Measurements from ENCODE around the gene ARID5B.
"Not testable (repeated sequence)": the region's sequence is repeated elsewhere in the genome, so short reads cannot be mapped to it uniquely, and the experiment has no call there.

Gene ARID5B

DNA sequence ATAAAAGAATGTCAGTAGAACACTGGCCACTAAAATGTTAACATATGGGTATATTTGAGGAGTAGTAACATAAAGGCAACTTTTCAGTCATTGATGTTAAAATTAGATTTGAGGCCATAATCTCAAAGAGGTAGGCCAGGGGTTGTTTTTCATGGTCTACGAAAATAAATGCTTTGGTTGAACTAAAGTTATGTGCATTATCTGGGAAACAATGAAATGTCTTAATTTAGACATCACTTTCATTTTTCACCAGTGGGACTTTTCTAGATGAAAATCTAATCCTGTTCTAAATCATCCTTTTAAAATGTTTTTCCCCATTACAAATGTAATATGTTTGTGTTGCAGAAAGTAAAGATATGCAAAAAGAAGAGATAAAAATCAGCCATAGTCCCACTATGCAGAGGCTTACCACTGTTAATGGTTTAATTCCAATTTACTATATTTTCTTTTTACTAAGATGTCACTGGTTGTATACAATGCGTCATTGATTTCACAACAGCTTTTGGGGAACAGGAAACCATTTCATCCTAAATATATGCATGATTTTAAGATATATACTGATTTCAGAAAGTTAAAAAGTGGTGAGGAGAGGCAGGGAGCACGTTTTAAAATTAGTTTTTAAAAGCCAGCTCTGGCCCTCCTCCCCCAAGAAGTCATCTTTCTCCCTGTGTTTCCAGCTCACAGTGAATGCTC, 64.3 kb downstream of the ARID5B start:
- no peak for DNase-seq (ENCODE audit: low spot score)

DNA sequence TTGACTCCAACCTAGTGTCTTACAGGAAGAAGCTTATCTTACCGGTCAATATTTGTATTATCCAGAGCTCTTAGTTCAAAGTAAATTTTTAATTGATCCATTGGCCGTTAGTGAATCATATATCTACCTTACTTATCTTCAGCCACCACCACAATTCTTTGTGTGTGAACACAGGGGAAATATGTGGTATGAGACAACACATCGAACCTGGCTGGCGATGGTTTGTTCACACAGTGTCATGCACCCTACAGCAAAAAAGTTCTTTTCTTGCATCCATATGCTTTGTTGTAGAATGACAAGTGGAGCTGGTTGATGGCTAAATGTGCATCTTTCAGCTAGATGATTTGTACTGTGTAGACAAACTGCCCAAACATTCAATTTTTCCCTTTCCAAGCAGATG, 65.8 kb downstream of the ARID5B start:
- DNase-seq (ENCODE audit: low spot score), result no peak

DNA sequence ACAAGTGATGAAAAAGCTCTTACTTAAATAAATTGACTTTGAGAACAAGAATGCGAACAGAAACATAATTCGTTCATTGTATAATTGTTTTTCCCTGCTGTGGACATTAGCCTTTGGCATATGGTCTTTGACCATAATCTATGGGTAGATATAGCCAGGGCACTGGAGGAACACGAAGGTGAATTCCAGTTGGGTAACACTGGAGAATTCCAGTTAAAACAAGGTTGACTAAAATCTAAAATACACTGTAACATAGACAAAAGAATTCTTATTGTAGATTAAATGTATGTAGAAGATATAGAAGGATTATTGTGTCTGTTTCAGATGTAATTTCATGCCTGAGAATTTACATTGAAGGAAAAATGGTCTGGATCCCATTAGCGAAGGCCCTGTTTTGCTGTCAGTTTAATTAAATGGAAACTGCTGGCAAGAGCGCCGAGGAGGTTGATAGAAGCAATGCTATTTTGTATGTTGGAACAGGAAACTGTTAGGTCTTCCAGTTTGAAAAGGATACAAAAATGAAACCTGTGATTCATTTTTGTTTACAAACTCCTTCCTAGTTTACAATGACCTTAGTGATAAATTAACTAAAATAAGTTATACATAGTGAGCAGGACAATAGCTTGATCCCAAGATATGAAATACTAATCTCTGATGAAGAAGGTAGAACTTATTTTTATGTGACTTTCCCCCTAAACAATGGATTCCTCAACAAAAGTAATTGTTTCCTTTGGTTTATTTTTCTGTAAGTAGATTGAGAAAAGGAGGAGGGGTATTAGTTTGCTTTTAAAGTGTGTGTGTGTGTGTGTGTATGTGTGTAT, 68.9 kb downstream of the ARID5B start:
- no peak for DNase-seq (ENCODE audit: low spot score)

DNA sequence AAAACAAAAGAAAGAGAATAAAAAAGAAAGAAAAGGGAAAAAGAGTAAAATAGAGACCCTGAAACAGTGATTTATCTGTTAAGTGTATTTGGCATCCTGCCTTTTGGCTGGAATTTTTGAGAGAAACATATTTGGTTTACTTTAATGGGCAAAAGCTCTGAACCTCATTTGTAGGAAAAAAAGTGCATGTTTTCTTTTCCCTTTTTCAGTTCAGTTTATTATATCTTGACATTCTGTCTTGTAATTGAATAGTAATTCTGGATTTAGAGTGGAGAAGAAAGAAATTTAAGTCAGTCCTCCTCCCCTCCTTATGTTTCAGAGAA, 69.5 kb downstream of the ARID5B start:
- no peak for DNase-seq (ENCODE audit: low spot score)

DNA sequence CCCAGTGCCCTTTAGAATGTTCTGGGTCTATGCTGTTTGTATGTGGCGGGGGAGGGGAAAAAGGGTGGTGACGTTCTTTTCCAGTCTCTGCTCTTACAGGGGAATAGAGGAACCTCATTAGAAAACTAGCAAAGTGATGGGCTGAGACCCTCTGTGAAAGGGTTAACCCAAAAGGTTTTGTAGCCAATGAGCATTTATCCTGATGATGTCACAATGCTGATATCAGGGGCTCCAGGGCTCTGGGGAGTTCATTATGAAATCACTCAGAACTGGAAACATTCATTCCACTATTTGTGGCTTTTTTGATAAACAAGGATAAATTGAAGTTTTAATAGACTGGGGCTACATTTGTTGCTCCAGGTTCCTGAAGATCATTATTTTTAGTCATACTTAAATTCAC, 71.7 kb downstream of the ARID5B start:
- no peak for DNase-seq (ENCODE audit: low spot score)

DNA sequence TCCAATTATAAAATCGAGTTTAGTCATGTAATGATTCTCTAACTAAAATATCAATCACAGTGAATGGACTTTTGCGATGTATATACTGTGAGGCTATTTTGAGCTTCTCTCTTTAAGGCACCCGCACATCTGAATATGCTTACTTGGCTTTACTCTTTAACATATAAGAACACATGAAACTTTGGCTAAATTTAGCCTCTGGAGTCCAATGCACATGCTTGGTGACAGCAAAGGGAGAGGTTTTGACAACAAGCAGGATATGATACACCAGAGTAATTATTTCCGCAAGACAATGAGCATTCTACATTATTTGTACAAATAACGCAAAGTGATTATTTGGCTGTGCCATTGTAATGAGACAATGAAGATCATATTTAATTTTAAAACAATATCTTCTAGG, 72.4 kb downstream of the ARID5B start:
- no peak for DNase-seq (ENCODE audit: low spot score)

DNA sequence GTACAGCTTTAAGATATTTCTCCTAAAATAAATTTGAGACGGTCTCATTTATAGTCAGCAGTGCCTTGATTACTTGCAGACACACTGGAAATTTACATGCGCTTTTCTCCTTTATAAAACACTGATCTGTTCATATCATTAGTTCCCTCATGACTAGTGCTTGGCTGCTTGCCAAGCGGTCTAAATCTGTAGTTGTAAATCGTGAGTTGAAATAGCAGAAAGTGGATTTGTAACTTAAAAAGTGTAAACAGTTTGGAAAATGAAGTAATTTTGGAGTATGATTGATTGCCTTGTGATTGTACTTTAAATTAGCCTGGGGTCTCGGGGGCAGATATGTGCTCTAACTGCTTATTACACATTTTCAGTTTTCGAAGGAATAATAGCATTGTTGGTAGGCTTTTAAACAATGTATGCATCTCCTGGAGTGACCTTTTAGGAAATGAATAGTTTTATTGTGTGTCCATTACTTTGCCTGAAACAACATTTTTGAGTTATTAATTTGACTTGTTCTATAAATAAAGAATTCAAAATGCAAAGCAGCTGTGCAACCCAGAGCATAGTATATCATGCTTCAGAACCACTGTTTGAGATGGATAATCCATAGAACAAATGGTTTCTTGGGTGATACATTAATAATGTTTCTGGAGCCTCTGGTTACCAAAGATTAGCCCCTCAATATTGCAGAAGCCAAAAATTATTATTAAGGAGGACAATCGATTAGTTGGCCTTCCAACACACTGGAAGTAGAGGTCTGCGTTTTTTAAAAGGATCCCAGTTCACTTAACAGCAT, 73.3 kb downstream of the ARID5B start:
- DNase-seq (ENCODE audit: low spot score), result no peak

DNA sequence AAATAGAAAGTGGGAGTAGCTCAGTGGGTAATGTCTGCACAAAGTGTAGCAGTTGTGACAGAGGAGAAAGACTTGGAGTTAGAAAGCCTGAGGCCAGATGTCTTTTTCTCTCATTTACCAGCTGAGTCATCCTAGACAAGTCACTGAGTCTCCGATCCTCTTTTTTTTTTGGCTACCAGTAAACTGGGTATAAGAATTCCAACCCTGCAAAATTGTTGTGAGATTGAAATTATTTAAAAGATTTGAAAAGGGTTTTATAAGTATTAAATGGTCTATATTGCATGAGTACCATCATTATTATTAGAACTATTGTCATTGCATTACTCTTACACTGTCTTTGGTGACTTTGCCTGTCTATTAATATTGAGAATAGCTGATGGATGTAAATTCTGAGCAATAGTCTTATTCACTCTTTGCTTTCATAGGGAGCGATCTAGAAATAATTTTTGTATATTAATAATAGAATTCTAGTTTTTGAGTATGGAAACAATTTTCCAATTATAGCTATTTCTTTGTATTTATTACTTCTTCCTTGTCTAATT, 74.0 kb downstream of the ARID5B start:
- no peak for DNase-seq (ENCODE audit: low spot score)

DNA sequence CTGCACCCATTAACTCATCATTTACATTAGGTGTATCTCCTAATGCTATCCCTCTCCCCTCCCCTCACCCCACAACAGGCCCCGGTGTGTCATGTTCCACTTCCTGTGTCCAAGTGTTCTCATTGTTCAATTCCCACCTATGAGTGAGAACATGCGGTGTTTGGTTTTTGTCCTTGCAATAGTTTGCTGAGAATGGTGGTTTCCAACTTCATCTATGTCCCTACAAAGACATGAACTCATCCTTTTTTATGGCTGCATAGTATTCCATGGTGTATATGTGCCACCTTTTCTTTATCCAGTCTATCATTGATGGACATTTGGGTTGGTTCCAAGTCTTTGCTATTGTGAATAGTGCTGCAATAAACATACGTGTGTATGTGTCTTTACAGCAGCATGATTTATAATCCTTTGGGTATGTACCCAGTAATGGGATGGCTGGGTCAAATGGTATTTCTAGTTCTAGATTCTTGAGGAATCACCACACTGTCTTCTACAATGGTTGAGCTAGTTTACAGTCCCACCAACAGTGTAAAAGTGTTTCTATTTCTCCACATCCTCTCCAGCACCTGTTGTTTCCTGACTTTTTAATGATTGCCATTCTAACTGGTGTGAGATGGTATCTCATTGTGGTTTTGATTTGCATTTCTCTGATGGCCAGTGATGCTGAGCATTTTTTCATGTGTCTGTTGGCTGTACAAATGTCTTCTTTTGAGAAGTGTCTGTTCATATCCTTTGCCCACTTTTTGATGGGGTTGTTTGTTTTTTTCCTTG, 75.6 kb downstream of the ARID5B start:
- not testable (repeated sequence) for DNase-seq (ENCODE audit: low spot score)

DNA sequence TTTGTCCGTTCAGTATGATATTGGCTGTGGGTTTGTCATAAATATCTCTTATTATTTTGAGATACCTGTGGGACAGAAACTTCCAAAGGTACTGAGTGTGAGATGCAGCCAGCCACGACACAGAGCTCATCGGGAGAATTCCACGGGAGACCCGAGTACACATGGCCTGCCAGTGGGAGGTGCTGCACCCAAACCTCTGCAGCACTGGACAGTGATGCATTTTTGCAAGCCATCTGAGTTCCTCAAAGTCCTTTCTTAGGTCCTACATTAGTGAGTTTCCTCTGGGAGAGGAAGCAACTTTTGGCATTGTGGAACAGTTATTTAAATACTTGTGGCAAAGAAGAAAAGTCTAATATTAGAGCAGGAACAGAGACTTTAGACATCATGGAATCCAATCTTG, 77.5 kb downstream of the ARID5B start:
- no peak for DNase-seq (ENCODE audit: low spot score)

DNA sequence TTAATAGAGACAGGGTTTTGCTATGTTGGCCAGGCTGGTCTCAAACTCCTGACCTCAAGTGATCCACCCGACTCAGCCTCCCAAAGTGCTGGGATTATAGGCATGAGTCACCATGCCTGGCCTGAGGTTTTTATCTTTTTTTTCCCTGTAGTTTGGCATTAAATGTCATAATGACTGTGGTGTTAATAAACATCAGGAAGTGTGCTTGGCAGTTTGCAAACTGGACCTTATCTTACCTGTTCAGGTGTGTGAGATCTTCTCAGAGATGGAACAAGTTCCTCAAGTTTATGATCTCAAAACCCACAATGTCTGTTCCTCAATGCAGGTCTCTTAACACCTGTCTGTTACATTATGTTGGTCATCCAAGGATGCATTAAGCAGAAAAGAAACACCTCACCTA, 80.0 kb downstream of the ARID5B start:
- DNase-seq (ENCODE audit: low spot score), result no peak

DNA sequence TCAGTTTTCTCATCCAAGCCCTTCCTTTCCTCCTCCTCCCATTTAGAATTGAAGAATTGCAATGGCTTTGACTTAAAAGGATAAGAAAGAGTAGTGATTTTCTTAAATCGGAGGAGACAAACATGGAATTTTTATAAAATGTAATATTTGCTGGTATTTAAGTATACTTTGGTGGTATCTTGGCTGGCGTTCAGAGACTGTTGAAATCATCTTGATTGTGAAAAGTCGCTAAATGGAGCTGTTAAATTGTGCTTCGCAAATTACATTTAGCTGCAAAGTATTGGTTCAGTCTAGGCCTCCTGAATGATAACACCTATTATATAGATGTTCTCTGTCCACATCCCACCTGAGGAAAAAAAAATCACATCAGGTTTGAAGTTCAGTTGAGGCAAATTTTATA, 81.8 kb downstream of the ARID5B start:
- no peak for DNase-seq (ENCODE audit: low spot score)

DNA sequence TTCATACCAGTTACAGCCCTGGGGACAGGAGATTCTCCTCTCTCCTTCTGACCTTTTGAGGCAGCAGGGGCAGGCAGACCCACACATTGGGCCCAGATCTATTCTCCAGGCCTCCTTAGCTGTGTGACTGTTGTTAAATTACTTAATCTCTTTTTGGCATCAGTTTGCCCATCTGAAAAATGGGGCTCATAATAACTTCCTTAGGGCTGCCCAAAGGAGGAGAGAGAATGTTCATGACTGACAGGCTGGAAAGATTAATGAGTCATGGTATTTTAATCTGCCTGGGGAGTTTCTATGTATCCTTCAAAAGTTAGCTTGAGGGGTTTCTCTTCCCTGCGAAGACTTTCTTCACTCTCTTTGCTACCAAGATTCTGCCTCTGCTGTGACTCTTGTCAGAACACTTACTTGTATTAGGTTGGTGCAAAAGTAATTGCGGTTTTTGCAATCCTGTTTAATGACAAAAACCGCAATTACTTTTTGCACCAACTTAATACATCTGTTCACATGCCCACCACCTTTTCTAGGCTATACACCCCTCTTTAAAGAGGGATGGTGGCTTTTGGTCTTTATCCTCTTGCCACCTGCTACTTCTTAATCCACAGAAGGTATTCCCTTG, 83.4 kb downstream of the ARID5B start:
- no peak for DNase-seq (ENCODE audit: low spot score)

DNA sequence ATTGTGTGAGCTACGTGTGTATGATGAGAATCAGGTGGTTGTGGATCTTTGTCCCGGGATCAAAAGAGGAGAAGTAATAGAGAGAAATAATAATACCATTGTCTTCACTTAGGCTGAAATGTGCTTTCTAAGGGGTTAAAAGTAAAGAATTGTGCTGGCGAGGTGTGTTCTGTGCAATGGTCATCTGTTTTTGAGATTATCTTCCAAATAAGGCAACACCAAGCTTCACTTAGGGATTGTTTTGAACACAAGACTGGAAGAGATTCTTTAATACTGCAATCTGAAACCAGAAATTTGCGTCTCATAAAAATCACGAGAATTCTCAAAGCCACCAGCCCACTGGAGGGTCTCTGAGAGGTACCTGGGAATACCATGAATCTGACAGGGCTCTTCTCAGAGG, 84.2 kb downstream of the ARID5B start:
- no peak for DNase-seq (ENCODE audit: low spot score)

DNA sequence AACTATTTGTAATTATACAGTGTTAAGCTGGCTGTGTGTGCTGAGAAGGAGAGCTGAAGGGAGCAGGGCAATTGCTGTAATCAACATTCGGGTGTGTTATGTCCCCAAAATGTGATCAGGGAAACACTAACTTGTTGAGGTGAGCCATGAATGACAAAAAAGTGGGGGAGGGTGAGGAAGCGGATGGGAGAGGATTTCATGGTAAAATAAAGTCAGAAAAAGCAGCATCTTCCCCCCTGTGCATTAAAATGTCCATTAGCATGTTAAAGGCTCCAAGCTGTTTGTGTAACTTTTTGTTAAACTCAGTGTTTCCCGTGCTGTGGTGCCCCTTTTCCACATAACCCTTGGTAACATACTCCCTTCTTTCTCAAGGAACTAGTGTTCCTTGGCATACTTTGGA, 84.9 kb downstream of the ARID5B start:
- no peak for DNase-seq (ENCODE audit: low spot score)

DNA sequence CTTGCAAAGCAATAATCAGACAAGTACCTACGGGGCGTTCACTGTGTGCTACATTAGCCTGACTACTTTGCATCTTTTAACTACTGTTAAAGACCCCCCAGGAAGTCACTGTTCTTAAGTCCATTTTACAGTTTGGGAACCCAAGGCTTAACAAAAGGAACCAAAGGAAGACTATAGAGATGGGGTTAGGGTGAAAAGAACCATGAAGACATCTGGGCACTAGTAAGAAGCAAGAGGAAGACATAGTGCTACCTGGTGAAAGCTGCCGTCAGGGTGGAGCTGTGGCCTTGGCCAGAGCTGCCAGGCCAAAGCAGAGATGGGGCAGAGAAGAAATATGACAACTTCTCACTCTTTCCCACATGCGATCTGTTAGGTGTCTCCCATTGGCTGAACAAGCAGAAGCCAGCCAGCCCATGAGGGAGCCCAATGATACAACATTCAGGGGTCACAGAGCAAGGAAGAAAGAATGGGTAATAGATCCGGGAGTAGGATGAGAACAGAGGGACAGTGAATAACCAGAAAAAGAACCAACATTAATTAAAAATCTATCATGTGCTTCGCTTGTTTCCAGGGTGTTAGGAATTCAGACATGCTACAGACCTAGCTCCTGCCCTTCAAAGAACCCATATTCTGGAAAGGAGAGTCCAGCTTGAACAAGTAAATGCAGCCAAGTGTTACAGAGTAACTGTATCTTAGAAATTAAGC, 85.4 kb downstream of the ARID5B start:
- DNase-seq (ENCODE audit: low spot score), result no peak

DNA sequence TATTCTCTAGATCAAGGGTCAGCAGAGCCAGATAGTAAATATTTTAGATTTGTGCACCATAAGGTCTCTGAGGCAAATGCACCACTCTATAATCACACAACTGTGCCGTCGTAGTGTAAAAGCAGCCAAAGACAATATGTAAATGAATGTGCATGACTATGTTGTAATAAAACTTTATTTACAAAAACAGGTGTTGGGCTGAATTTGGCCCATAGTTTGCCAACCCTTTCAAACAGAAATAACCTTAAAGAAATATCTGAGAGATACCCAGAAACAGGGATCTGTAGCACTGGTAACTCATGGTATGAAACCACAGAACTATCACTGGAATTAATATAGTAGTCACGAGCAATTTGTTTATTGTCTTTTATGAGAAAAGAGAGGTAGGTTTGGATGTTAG, 86.0 kb downstream of the ARID5B start:
- no peak for DNase-seq (ENCODE audit: low spot score)

DNA sequence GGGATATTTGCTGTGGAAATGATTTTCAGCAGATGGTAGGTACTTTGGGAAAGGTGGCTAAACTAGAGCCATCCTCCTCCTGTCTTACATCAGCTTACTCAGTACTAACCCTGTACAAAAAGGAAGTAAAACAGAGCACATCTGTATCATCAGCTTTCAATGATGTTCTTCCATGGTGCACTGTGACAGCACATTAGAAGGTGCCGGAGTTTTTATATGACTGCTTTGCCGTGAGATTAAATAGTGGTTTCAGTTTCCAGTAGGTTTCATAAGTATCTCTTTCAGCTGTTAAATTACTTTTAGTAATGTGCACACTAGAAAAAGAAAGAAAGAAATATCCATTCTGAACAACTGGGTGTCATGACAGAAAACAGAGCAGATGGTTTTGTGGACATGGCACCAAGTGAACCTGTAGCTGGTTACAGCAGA, 86.5 kb downstream of the ARID5B start:
- no peak for DNase-seq (ENCODE audit: low spot score)

DNA sequence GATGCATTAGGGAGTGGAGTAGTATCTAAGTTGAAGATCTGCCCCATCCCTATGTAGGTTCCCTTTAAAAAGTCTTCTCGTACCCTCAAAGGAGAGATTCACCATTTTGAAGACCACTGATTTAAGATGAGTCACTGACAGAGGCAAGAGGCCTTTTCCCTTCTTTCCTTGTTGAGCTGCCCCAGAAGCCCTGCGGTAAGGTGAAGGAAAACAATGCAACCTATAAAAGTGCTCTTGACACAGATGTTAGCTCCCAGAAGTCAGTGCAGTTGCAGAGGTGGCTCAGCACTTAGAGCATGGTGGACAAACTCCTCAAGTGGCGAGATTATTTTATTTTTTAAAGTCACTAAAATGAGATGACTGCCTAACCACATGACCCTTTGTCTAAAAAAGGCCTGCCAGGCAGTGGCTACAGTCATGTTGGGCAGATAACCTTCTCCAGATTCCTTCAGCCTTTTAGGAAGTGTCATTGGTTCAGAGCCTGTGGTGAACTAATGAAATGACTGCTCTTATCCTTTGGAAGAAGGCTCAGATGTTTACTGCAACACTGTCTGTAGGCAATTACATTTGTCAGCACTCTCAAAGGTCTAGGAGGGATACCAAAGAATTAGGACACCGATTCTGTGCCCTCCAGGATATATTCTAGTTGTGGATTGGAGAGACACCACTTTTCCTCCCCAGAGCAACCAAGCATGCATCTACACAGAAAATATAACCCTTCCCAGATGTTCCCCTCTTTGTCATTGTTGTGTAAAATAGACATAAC, 88.7 kb downstream of the ARID5B start:
- no peak for DNase-seq (ENCODE audit: low spot score)

DNA sequence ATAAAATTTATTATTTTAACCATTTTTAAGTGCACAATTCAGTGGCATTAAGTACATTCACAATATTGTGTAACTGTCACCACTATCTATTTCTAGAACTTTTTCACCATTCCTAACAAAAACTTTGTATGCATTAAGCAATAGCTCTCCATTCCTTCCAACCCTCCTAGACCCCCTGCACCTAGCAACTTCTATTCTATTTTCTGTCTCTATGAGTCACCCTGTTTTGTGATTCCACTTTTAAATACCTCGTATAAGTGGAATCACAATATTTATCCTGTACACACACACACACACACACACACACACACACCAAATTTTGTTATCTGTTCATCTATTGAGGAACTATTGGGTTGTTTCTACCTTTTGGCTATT, 89.2 kb downstream of the ARID5B start:
- DNase-seq (ENCODE audit: low spot score), result no peak

Measured in hematopoietic multipotent progenitor cell treated with erythropoietin and hydrocortisone succinate and interleukin-3 and kit ligand, for 15 days (in vitro differentiated cells).